ENCODE data around the gene NHERF1.

The NHERF1 gene

GRCh38 chr17:74732042-74732867 lies 16.2 kb upstream of the NHERF1 start:
- no peak overlapping the region for H3K4me3 ChIP-seq (ENCODE audit: low read length)
- H3K4me1 ChIP-seq (ENCODE audit: low read length), result no peaks in the 10 kb centered on the region
- peaks cover 5% of the 10 kb centered on the region; the same call in 1 of the 2 replicates for H3K9me3 ChIP-seq (ENCODE audit: insufficient read depth, low read length)
- H3K36me3 ChIP-seq (replicated peaks; ENCODE audit: low read depth, low read length), result no peaks in the 10 kb centered on the region
- TF ChIP-seq, protein P1, sequence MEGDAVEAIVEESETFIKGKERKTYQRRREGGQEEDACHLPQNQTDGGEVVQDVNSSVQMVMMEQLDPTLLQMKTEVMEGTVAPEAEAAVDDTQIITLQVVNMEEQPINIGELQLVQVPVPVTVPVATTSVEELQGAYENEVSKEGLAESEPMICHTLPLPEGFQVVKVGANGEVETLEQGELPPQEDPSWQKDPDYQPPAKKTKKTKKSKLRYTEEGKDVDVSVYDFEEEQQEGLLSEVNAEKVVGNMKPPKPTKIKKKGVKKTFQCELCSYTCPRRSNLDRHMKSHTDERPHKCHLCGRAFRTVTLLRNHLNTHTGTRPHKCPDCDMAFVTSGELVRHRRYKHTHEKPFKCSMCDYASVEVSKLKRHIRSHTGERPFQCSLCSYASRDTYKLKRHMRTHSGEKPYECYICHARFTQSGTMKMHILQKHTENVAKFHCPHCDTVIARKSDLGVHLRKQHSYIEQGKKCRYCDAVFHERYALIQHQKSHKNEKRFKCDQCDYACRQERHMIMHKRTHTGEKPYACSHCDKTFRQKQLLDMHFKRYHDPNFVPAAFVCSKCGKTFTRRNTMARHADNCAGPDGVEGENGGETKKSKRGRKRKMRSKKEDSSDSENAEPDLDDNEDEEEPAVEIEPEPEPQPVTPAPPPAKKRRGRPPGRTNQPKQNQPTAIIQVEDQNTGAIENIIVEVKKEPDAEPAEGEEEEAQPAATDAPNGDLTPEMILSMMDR (IDR thresholded peaks at IDR 0.05; ENCODE audit: low read depth, low read length), result no peak
- TF ChIP-seq EZH2phosphoT487 (IDR thresholded peaks at IDR 0.05; ENCODE audit: low read depth), result no peak
- peaks cover 2% of the 10 kb centered on the region for H3K27me3 ChIP-seq (ENCODE audit: low read depth, low read length)
- no peak overlapping the region for H3K4me2 ChIP-seq (ENCODE audit: low read length)
- H2AFZ ChIP-seq (ENCODE audit: low read depth, low read length), result no peak overlapping the region
- H3K27ac ChIP-seq (ENCODE audit: low read length), result no peak overlapping the region
- H3K9ac ChIP-seq (ENCODE audit: low read length), result no peak overlapping the region
- H3K79me2 ChIP-seq (ENCODE audit: low read length), result no peaks in the 10 kb centered on the region
- no peaks in the 10 kb centered on the region for H4K20me1 ChIP-seq (ENCODE audit: insufficient read depth, low read length)

GRCh38 chr17:74733365-74734122 lies 14.9 kb upstream of the NHERF1 start:
- Histone ChIP-seq H3K27me3 (ENCODE audit: low read depth, low read length) (peaks cover 12% of the 10 kb centered on the region), H3K4me2 (ENCODE audit: low read length) (no peak overlapping the region), H3K27ac (ENCODE audit: low read length) (no peak overlapping the region)

GRCh38 chr17:74734256-74734655 lies 14.2 kb upstream of the NHERF1 start:
- H3K4me1 ChIP-seq (ENCODE audit: low read length), result no peaks in the 10 kb centered on the region
- H3K4me2 ChIP-seq (ENCODE audit: low read length), result no peak overlapping the region
- H3K36me3 ChIP-seq (replicated peaks; ENCODE audit: low read depth, low read length), result no peaks in the 10 kb centered on the region
- TF ChIP-seq, protein P1 (IDR thresholded peaks at IDR 0.05; ENCODE audit: low read depth, low read length), result no peak
- no peak for TF ChIP-seq EZH2phosphoT487 (IDR thresholded peaks at IDR 0.05; ENCODE audit: low read depth)
- no peaks in the 10 kb centered on the region for H3K9me3 ChIP-seq (ENCODE audit: insufficient read depth, low read length)
- H2AFZ ChIP-seq (ENCODE audit: low read depth, low read length), result no peak overlapping the region
- H3K4me3 ChIP-seq (ENCODE audit: low read length), result no peak overlapping the region
- peaks cover 18% of the 10 kb centered on the region for H3K27me3 ChIP-seq (ENCODE audit: low read depth, low read length)
- no peak overlapping the region for H3K27ac ChIP-seq (ENCODE audit: low read length)
- no peaks in the 10 kb centered on the region for H3K79me2 ChIP-seq (ENCODE audit: low read length)
- no peak overlapping the region for H3K9ac ChIP-seq (ENCODE audit: low read length)
- H4K20me1 ChIP-seq (ENCODE audit: insufficient read depth, low read length), result no peaks in the 10 kb centered on the region

More at GRCh38 chr17:74733365-74734122, 14.9 kb upstream of the NHERF1 start:
- Histone ChIP-seq H3K9ac (ENCODE audit: low read length) (no peak overlapping the region), H3K79me2 (ENCODE audit: low read length) (no peaks in the 10 kb centered on the region), H3K4me1 (ENCODE audit: low read length) (no peaks in the 10 kb centered on the region), H3K4me3 (ENCODE audit: low read length) (no peak overlapping the region), H2AFZ (ENCODE audit: low read depth, low read length) (no peak overlapping the region), H3K9me3 (ENCODE audit: insufficient read depth, low read length) (peaks cover 3% of the 10 kb centered on the region; the same call in 1 of the 2 replicates), H4K20me1 (ENCODE audit: insufficient read depth, low read length) (no peaks in the 10 kb centered on the region), H3K36me3 (replicated peaks; ENCODE audit: low read depth, low read length) (no peaks in the 10 kb centered on the region)
- no peak for TF ChIP-seq EZH2phosphoT487 (IDR thresholded peaks at IDR 0.05; ENCODE audit: low read depth)
- TF ChIP-seq, protein P1 (IDR thresholded peaks at IDR 0.05; ENCODE audit: low read depth, low read length), result no peak
